Activated naive CD4-positive, alpha-beta T cell treated with anti-CD3 and anti-CD28 coated beads, Interleukin-2, amount 50 U/mL, for 16 hours (primary cell): Measurements from ENCODE around the gene DNAJC27.
A peak's percentile ranks its signal among the peaks of the same experiment; 100 is the strongest.

Experiments used
- DNase-seq: peaks from one replicate; pipeline ENCODE4 v3.0.0-alpha.2; 2020

The DNAJC27 gene

GRCh38 chr2:24970483-24971285, 1.1 kb downstream of the DNAJC27 start:
- no peak for DNase-seq

GRCh38 chr2:24969784-24970183, 2.0 kb downstream of the DNAJC27 start:
- no peak for DNase-seq

- DNase-seq, result no peak
These were observed 9.9 kb downstream of the DNAJC27 start for GRCh38 chr2:24961903-24962302.

GRCh38 chr2:24959761-24960160, 12.0 kb downstream of the DNAJC27 start:
- DNase-seq, result no peak

GRCh38 chr2:24958411-24958935, 13.3 kb downstream of the DNAJC27 start:
- DNase-seq, result no peak

- DNase-seq, result no peak
These were observed 13.8 kb downstream of the DNAJC27 start for GRCh38 chr2:24957976-24958375.

GRCh38 chr2:24957221-24957620, 14.5 kb downstream of the DNAJC27 start:
- no peak for DNase-seq

GRCh38 chr2:24955921-24956320, 15.8 kb downstream of the DNAJC27 start:
- no peak for DNase-seq

- DNase-seq, result no peak
These were observed 16.5 kb downstream of the DNAJC27 start for GRCh38 chr2:24955232-24955631.

- no peak for DNase-seq
These were observed 21.7 kb downstream of the DNAJC27 start for GRCh38 chr2:24950102-24950501.

GRCh38 chr2:24948506-24948905, 23.2 kb downstream of the DNAJC27 start:
- no peak for DNase-seq

GRCh38 chr2:24947561-24948157, 24.1 kb downstream of the DNAJC27 start:
- no peak for DNase-seq

GRCh38 chr2:24945907-24946306, 25.8 kb downstream of the DNAJC27 start:
- no peak for DNase-seq

- DNase-seq, result no peak
These were observed 28.2 kb downstream of the DNAJC27 start for GRCh38 chr2:24943427-24944053.

GRCh38 chr2:24939353-24939752, 32.4 kb downstream of the DNAJC27 start:
- DNase-seq, result no peak

GRCh38 chr2:24937236-24937635, 34.5 kb downstream of the DNAJC27 start:
- no peak for DNase-seq

GRCh38 chr2:24935145-24935544, 36.6 kb downstream of the DNAJC27 start:
- DNase-seq, result no peak

GRCh38 chr2:24932715-24933114, 39.0 kb downstream of the DNAJC27 start:
- no peak for DNase-seq

- no peak for DNase-seq
These were observed 41.0 kb downstream of the DNAJC27 start for GRCh38 chr2:24930768-24931167.

- no peak for DNase-seq
These were observed 42.5 kb downstream of the DNAJC27 start for GRCh38 chr2:24929230-24929629.

- no peak for DNase-seq
These were observed 43.7 kb downstream of the DNAJC27 start for GRCh38 chr2:24928036-24928435.

GRCh38 chr2:24926602-24927252, 45.0 kb downstream of the DNAJC27 start:
- DNase-seq, result peak; percentile 68

- no peak for DNase-seq
These were observed 45.5 kb downstream of the DNAJC27 start for GRCh38 chr2:24926220-24926601.
